ENCODE results near the gene PPIE. TPM values are rescaled to one million over a fixed set of nuclear protein-coding genes. Genes with fewer than 3 reads are reported as not detected.
A peak's percentile ranks its signal among the peaks of the same experiment; 100 is the strongest.
"Not testable (repeated sequence)": the region's sequence is repeated elsewhere in the genome, so short reads cannot be mapped to it uniquely, and the experiment has no call there.

The PPIE gene
- total RNA-seq, 1 donor from 2014 or later = 45.5 TPM

- not testable (repeated sequence) for DNase-seq (ENCODE audit: low spot score in 2 of 2, unreplicated experiment in 2 of 2); H3K9me3 Mint-ChIP-seq; H3K4me1 Mint-ChIP-seq; H3K27ac Mint-ChIP-seq; H3K4me3 Mint-ChIP-seq; H3K27me3 Mint-ChIP-seq (ENCODE audit: low read depth); H3K36me3 Mint-ChIP-seq
Observed at GRCh38 chr1:39766466-39766865, 27.8 kb downstream of the PPIE start.

DNA sequence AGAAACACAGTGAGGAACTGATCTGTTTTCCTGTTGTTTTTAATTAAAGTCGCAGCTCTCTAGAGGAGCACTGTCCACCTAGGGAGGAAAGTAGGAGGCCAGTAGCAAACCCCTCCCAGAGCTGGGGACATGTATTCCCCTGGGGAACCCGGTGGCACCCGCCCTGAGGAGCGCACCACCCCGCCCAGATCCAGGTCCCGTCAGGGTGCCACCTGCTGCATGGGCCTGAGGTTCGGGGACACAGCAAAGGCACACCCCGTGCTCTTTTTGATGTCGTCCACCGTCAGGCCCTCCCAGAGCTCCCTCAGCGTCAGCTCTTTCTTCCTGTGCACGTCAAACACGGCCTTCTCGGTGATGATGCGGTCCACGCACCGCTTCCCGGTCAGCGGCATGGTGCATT, 30.8 kb downstream of the PPIE start:
- not testable (repeated sequence) for H3K9me3 Mint-ChIP-seq; H3K36me3 Mint-ChIP-seq; DNase-seq (ENCODE audit: low spot score in 2 of 2, unreplicated experiment in 2 of 2); H3K4me3 Mint-ChIP-seq; H3K27ac Mint-ChIP-seq; H3K27me3 Mint-ChIP-seq (ENCODE audit: low read depth); H3K4me1 Mint-ChIP-seq

DNA sequence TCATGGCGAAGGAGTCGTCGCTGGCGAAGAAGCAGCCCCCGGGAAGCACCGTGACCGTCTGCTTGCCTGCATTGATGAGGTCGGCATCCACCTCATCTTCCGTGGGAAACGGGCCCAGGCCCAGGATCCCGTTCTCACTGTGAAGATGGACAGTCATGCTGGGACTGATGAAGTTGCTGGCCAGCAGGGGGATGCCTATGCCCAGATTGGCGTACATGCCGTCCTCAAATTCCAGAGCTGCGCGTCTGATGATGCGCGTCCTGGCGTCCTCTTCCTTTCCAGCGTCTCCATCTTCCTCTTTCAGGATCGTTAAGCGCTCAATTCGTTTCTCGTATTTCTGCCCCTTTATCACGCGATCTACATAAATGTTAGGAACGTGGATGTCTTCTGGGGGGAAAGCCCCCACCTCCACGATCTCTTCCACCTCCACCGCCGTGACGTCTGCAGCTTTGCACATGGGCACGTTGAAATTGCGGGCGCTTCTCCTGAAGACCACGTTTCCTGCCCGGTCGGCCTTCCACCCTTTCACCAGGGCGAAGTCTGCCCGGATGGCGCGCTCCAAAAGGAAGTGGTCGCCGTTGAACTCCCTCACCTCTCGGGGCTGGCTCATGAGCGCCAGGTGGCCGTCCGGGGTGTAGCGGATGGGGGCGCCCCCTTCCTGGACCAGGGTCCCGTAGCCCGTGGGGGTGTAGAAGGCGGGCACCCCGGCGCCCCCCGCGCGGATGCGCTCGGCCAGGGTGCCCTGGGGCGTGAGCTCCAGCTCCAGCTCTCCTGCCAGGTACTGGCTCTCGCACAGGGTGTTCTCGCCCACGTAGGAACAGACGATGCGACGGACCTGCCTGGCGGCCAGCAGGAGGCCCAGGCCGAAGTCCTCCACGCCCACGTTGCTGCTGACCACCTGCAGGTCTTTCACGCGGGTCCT, 31.7 kb downstream of the PPIE start:
- not testable (repeated sequence) for H3K36me3 Mint-ChIP-seq; DNase-seq (ENCODE audit: low spot score in 2 of 2, unreplicated experiment in 2 of 2); H3K4me1 Mint-ChIP-seq; H3K27ac Mint-ChIP-seq; H3K27me3 Mint-ChIP-seq (ENCODE audit: low read depth); H3K9me3 Mint-ChIP-seq
- peak overlapping the region; percentile 63 for H3K4me3 Mint-ChIP-seq

DNA sequence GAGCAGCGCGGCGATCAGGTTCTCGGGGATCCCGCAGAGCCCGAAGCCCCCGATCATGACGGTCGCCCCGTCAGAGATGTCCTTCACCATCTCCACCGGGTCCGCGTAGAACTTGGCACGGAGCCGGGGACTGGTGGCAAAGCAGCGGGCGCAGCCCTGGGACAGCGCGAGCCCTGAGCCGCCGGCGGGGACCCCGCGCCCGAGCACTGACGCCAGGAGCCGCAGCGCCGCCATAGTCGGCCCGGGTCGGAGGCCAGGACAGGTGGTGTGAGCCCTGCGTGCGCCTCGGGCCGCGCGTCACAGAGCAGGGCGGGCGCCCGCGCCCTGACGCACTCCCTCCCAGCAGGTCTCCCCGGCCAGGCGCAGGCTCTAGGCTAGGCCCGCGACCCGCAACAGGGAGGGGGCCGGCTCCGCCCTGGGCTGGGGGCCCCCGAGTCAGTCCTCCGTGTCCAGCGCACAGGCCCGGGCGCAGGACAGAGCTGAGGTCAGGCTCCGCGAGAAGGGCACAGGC, 32.4 kb downstream of the PPIE start, which contains the start of gene OXCT2:
OXCT2 (minus strand) TSS at position 327 of the 511 bp plus-strand sequence; CDS start at position 234, 93 bp downstream.
- not testable (repeated sequence) for H3K4me1 Mint-ChIP-seq; H3K9me3 Mint-ChIP-seq; H3K36me3 Mint-ChIP-seq; DNase-seq (ENCODE audit: low spot score in 2 of 2, unreplicated experiment in 2 of 2); H3K27me3 Mint-ChIP-seq (ENCODE audit: low read depth); H3K27ac Mint-ChIP-seq
- peak within 1 kb of the TSS; percentile 63 for H3K4me3 Mint-ChIP-seq

DNA sequence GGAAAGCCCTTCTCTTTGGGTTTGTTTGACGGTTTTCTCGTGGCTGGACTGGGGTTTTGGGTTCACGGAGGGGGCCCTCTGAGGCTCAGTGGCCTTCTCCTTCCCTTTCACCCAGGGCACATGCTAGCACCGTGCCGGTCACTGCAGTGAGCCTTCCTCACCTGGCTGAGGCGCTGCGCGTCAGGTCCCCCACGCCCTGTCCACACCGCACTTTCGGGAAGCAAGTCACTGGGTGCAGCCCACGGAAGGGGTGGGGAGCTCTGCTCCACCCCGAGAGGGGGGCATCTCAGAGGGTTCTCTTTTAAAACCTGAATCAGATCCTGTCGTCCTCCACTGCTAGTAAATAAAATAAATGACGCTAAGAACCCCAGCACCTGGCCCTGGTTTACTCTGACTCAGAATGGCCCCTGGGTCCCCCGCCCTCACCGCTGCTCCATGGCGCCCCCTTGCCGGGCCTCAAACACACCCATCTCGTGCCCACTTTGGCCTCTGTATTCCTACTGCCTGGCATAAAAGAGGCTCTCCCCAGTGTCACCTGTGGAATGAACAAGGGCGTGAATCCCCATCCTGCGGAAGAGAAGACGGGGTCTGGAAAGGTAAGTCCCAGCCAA, 34.8 kb downstream of the PPIE start:
- peaks cover 15% of the 10 kb centered on the region for H3K4me1 Mint-ChIP-seq
- not testable (repeated sequence) for H3K36me3 Mint-ChIP-seq; DNase-seq (ENCODE audit: low spot score in 2 of 2, unreplicated experiment in 2 of 2); H3K4me3 Mint-ChIP-seq; H3K27me3 Mint-ChIP-seq (ENCODE audit: low read depth); H3K27ac Mint-ChIP-seq; H3K9me3 Mint-ChIP-seq

DNA sequence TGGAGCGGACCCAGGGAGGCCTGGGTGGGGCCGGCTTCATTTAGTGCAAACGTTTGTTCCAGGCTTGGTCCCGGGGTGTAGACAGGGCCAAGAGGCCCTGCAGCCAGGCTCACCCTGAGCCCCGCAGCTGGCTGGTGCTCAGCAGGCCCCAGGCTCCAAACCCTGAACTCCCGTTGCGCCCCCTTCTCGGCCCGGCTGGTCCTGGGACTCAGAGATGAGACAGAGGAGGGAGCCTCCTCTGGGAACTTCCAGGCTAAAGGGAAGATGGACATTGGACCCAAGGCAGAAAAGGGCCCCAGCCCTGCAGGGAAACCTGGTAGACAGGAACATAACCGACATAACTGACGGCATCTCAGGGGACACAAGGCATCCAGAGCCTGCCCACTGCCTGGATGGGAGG, 36.5 kb downstream of the PPIE start:
- H3K36me3 Mint-ChIP-seq; H3K27ac Mint-ChIP-seq; DNase-seq (ENCODE audit: low spot score in 2 of 2, unreplicated experiment in 2 of 2); H3K9me3 Mint-ChIP-seq; H3K4me3 Mint-ChIP-seq: not testable (repeated sequence)
- Mint-ChIP-seq H3K27me3 (ENCODE audit: low read depth) (peaks cover 15% of the 10 kb centered on the region), H3K4me1 (peaks cover 13% of the 10 kb centered on the region)

DNA sequence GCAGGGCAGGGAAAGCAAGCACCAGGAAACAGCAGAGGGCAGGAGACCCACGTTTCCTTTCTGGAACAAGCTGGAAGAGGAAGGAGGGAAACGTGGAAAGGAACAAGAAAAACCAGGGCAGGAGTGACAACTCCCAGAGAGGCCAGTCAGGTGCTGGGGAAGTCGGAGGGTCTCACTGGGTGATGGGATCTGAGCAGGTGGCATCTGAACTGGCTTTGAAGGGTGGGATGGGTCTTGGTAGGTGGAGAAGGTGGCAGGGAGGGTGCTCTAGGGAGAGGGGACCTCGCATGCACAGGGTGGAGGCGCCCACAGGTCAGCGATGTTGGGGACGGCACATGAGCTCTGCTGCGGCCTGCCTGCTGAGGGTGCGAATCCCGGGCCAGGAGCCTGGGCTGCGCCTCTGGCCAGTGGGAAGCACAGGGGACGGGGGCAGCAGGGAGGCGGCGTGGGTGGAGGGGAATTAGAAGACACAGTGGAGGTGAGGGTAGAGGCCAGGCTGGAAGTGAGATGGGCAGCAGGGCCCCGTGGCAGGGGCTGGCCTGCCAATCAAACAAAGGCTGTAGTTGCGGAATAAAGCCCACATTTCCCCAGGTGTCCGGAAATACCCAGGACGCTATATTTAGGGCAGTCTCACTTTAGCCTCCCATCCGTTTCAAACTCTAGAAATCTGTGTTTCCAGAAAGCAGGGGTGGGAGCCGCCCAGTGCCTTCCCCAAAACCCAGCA, 37.2 kb downstream of the PPIE start:
- not testable (repeated sequence) for H3K9me3 Mint-ChIP-seq; H3K27ac Mint-ChIP-seq; DNase-seq (ENCODE audit: low spot score in 2 of 2, unreplicated experiment in 2 of 2); H3K4me3 Mint-ChIP-seq; H3K36me3 Mint-ChIP-seq
- peaks cover 11% of the 10 kb centered on the region for H3K4me1 Mint-ChIP-seq
- peaks cover 17% of the 10 kb centered on the region for H3K27me3 Mint-ChIP-seq (ENCODE audit: low read depth)

DNA sequence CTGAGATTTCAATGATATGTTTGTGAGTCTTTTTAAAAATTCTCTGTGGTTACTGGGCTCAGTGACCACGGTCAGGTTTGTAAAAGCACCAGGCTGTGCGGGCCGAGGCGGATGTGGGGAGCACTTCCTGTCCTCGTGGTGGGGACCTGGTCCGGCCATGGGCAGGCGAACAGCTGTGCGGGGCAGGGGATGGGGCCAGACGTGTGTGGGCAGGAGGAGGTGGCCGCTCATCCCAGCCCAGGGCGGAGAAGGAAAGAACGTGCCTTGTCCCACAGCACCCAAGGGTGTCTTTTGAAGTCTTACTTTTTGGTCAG, 37.7 kb downstream of the PPIE start:
- Mint-ChIP-seq H3K27me3 (ENCODE audit: low read depth) (peaks cover 21% of the 10 kb centered on the region), H3K4me3 (no peak overlapping the region), H3K4me1 (peaks cover 11% of the 10 kb centered on the region), H3K27ac (no peak overlapping the region), H3K9me3 (no peaks in the 10 kb centered on the region), H3K36me3 (no peaks in the 10 kb centered on the region)
- DNase-seq (ENCODE audit: low spot score in 2 of 2, unreplicated experiment in 2 of 2) = no peak
- TF ChIP-seq CTCF (IDR thresholded peaks at IDR 0.05; ENCODE audit: unreplicated experiment) = no peak

GRCh38 chr1:39776886-39777285, 38.2 kb downstream of the PPIE start:
- Mint-ChIP-seq H3K27me3 (ENCODE audit: low read depth) (peaks cover 25% of the 10 kb centered on the region), H3K36me3 (no peaks in the 10 kb centered on the region), H3K9me3 (no peaks in the 10 kb centered on the region), H3K27ac (no peak overlapping the region), H3K4me1 (peaks cover 11% of the 10 kb centered on the region), H3K4me3 (no peak overlapping the region)
- DNase-seq (ENCODE audit: low spot score in 2 of 2, unreplicated experiment in 2 of 2) = no peak
- TF ChIP-seq CTCF (IDR thresholded peaks at IDR 0.05; ENCODE audit: unreplicated experiment) = no peak
